Activated CD8-positive, alpha-beta memory T cell treated with anti-CD3 and anti-CD28 coated beads, Interleukin-2, amount 10 ng/mL, durations not matched to agents 7 days and 5 days (primary cell): ENCODE measurements around the gene WDR76. TPM values are rescaled to one million over a fixed set of nuclear protein-coding genes. Genes with fewer than 3 reads are reported as not detected.

Experiments
- ATAC-seq: fragments of 150-1000 bp; cut with Tn5 transposase; one replicate; pipeline ENCODE4 v1.10.0; 2021; ENCODE audit warnings: moderate library complexity
- CTCF ChIA-PET: fragments of 350-600 bp; sonication (Branson Sonifier 250); formaldehyde crosslinking; loops from one replicate; lab custom pipeline; 2021; ENCODE audit warnings: antibody characterized with exemption; lab: Charles Lee
- DNase-seq: peaks from one replicate; pipeline ENCODE4 v3.0.0-alpha.2; 2020
- H3K27ac Mint-ChIP-seq: one replicate; pipeline ENCODE4 v1.8.0; 2021; ENCODE audit warnings: mild to moderate bottlenecking, mixed read lengths
- H3K27me3 Mint-ChIP-seq: one replicate; pipeline ENCODE4 v1.8.0; 2021; ENCODE audit warnings: mixed read lengths
- H3K36me3 Mint-ChIP-seq: one replicate; pipeline ENCODE4 v1.8.0; 2021; ENCODE audit warnings: mild to moderate bottlenecking, mixed read lengths
- H3K4me1 Mint-ChIP-seq: one replicate; pipeline ENCODE4 v1.8.0; 2021; ENCODE audit warnings: mixed read lengths
- H3K4me3 Mint-ChIP-seq: one replicate; pipeline ENCODE4 v1.8.0; 2021; ENCODE audit warnings: mild to moderate bottlenecking, moderate library complexity, mixed read lengths
- H3K9me3 Mint-ChIP-seq: one replicate; pipeline ENCODE4 v1.8.0; 2022; ENCODE audit warnings: low read depth, mixed read lengths
- total RNA-seq, 2 experiments: library from RNA; stranded (reverse); gene quantifications; one replicate each; pipeline ENCODE4 v1.2.3, GENCODE V29; 2021

WDR76 gene
- 10 to 100 TPM; 79.7 to 91.1 TPM for total RNA-seq

- H3K9me3 Mint-ChIP-seq: no peaks in the 10 kb centered on the region
- peaks cover 36% of the 10 kb centered on the region for H3K36me3 Mint-ChIP-seq
- peaks cover 60% of the 10 kb centered on the region for H3K4me1 Mint-ChIP-seq
- no peaks in the 10 kb centered on the region for H3K27me3 Mint-ChIP-seq
- CTCF ChIA-PET: interaction anchor here (1.7 kb wide), 2 partner anchors 10 to 50 kb away, joined by 5 to 8 read pairs; partner anchors contain the start of gene ELL3
- peak within 1 kb of the TSS; percentile 98 for H3K4me3 Mint-ChIP-seq
- ATAC-seq (peak; percentile 77), DNase-seq (peak; percentile 90)
- H3K27ac Mint-ChIP-seq: peak within 1 kb of the TSS; percentile 98
Observed at GRCh38 chr15:43826508-43827341, at the start of gene WDR76. WDR76 (plus strand) TSS chr15:43827002; CDS start chr15:43827033, 31 bp downstream.

GRCh38 chr15:43777267-43777914, 49.4 kb upstream of the WDR76 start:
- peak; percentile 84 for DNase-seq
- peak overlapping the region; percentile 81 for H3K4me3 Mint-ChIP-seq
- peaks cover 23% of the 10 kb centered on the region for H3K27me3 Mint-ChIP-seq
- ATAC-seq: peak; percentile 77
- CTCF ChIA-PET: interaction anchor here (0.9 to 3.8 kb wide), 14 partner anchors 9 to 406 kb away, joined by 3 to 39 read pairs (median 4); partner anchors contain the start of genes HYPK, SERF2 and SERINC4
- no peaks in the 10 kb centered on the region for H3K9me3 Mint-ChIP-seq
- peaks cover 19% of the 10 kb centered on the region for H3K4me1 Mint-ChIP-seq
- H3K36me3 Mint-ChIP-seq: peaks cover 6% of the 10 kb centered on the region
- peak overlapping the region; percentile 80 for H3K27ac Mint-ChIP-seq

- H3K4me3 Mint-ChIP-seq: no peak overlapping the region
- no peak overlapping the region for H3K27ac Mint-ChIP-seq
- no peak for DNase-seq
- H3K9me3 Mint-ChIP-seq: no peaks in the 10 kb centered on the region
- CTCF ChIA-PET: no interaction called here
- H3K4me1 Mint-ChIP-seq: peaks cover 19% of the 10 kb centered on the region
- peaks cover 25% of the 10 kb centered on the region for H3K27me3 Mint-ChIP-seq
- H3K36me3 Mint-ChIP-seq: peaks cover 1% of the 10 kb centered on the region
- no peak for ATAC-seq
Observed at GRCh38 chr15:43779016-43779415, 47.8 kb upstream of the WDR76 start.

DNA sequence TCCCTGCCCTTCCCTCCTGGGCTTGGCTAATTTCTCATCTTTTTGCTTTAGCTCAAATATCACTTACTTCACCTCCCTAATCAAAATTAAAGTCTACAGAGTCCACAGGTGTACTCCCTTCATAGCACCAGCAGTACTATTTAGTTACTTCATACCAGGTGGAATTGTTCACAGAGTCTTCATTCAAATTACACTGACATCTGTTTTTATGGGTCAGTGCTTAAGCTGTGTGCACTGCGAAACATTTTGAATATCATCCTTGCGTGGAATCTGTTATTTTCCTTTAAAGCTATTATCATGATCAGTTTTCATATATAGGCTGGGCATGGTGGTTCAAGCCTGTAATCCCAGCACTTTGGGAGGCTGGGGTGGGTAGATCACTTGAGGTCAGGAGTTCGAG, 37.4 kb upstream of the WDR76 start:
- H3K27ac Mint-ChIP-seq: no peak overlapping the region
- H3K36me3 Mint-ChIP-seq: peaks cover 12% of the 10 kb centered on the region
- ATAC-seq (no peak), DNase-seq (no peak)
- H3K9me3 Mint-ChIP-seq: no peaks in the 10 kb centered on the region
- H3K27me3 Mint-ChIP-seq: no peaks in the 10 kb centered on the region
- H3K4me1 Mint-ChIP-seq: peaks cover 17% of the 10 kb centered on the region
- CTCF ChIA-PET: interaction anchor here (0.7 to 6.1 kb wide), 3 partner anchors 9 to 21 kb away, joined by 3 to 39 read pairs (median 3); partner anchors contain the start of gene ELL3
- no peak overlapping the region for H3K4me3 Mint-ChIP-seq

DNA sequence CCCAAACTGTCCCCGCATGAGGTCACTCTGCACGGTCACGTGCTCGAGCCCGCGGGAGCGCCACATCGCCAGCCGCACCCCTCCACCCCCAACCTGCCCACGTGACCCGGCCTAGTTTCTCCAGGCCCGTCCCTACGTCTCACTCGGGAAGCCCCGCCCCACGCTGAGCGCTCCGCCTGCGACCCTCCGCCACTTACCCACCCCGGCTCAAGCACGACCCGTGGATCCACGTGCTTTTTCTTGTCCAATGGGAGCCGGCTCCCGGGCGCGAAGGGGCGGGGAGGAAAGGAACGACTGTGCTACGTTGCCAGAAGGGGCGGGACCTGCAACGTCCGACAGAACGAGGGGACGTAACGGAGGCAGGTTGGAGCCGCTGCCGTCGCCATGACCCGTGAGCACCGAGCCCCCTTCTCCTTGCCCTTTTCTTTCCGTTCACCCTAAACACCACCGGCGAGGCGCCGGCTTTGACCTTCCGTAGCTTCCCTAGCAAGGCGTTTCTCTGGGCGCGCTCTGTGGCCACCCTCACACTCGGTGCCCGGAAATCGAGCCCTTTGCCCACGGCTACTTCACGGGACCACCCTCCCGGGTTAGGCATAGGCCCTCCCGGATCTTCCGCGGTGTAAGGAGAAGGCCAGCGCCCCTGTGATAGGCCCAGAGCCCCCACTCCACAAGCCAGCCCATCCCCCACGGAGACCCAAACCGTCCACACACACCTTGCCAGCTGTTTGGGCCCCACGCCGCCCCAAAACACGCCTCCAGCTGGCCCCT, 34.6 kb upstream of the WDR76 start, which contains the start of gene SERF2:
SERF2 (plus strand) TSS at position 328 of the 768 bp plus-strand sequence; CDS start at position 385, 57 bp downstream.
- Mint-ChIP-seq H3K9me3 (no peaks in the 10 kb centered on the region), H3K4me1 (peaks cover 36% of the 10 kb centered on the region), H3K36me3 (peaks cover 30% of the 10 kb centered on the region), H3K27ac (peak within 1 kb of the TSS; percentile 98), H3K27me3 (no peaks in the 10 kb centered on the region), H3K4me3 (peak within 1 kb of the TSS; percentile 98)
- DNase-seq: peak; percentile 100
- peak; percentile 96 for ATAC-seq
- CTCF ChIA-PET: interaction anchor here (0.9 to 6.1 kb wide), 3 partner anchors 16 to 39 kb away, joined by 3 to 39 read pairs (median 3); partner anchors contain the start of gene ELL3

- H3K9me3 Mint-ChIP-seq: no peaks in the 10 kb centered on the region
- ATAC-seq (no peak), DNase-seq (peak; percentile 53)
- no peaks in the 10 kb centered on the region for H3K27me3 Mint-ChIP-seq
- H3K36me3 Mint-ChIP-seq: peaks cover 30% of the 10 kb centered on the region
- H3K27ac Mint-ChIP-seq: peak overlapping the region; percentile 98
- peaks cover 36% of the 10 kb centered on the region for H3K4me1 Mint-ChIP-seq
- peak overlapping the region; percentile 98 for H3K4me3 Mint-ChIP-seq
- CTCF ChIA-PET: interaction anchor here (0.7 to 6.1 kb wide), 4 partner anchors 10 to 38 kb away, joined by 3 to 39 read pairs (median 3); partner anchors contain the start of gene ELL3
Observed at GRCh38 chr15:43792761-43793476, 33.9 kb upstream of the WDR76 start.

DNA sequence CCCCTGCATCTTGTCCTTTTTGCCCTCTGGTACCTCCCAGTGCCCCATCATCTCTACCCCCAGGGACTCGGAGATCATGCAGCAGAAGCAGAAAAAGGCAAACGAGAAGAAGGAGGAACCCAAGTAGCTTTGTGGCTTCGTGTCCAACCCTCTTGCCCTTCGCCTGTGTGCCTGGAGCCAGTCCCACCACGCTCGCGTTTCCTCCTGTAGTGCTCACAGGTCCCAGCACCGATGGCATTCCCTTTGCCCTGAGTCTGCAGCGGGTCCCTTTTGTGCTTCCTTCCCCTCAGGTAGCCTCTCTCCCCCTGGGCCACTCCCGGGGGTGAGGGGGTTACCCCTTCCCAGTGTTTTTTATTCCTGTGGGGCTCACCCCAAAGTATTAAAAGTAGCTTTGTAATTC, 33.2 kb upstream of the WDR76 start:
- DNase-seq (no peak), ATAC-seq (no peak)
- Mint-ChIP-seq H3K36me3 (peaks cover 35% of the 10 kb centered on the region), H3K27me3 (no peaks in the 10 kb centered on the region), H3K9me3 (no peaks in the 10 kb centered on the region), H3K27ac (peak overlapping the region; percentile 98), H3K4me1 (peaks cover 42% of the 10 kb centered on the region), H3K4me3 (peak overlapping the region; percentile 98)
- CTCF ChIA-PET: interaction anchor here (0.7 to 6.1 kb wide), 4 partner anchors 11 to 38 kb away, joined by 3 to 39 read pairs (median 3); partner anchors contain the start of gene ELL3

DNA sequence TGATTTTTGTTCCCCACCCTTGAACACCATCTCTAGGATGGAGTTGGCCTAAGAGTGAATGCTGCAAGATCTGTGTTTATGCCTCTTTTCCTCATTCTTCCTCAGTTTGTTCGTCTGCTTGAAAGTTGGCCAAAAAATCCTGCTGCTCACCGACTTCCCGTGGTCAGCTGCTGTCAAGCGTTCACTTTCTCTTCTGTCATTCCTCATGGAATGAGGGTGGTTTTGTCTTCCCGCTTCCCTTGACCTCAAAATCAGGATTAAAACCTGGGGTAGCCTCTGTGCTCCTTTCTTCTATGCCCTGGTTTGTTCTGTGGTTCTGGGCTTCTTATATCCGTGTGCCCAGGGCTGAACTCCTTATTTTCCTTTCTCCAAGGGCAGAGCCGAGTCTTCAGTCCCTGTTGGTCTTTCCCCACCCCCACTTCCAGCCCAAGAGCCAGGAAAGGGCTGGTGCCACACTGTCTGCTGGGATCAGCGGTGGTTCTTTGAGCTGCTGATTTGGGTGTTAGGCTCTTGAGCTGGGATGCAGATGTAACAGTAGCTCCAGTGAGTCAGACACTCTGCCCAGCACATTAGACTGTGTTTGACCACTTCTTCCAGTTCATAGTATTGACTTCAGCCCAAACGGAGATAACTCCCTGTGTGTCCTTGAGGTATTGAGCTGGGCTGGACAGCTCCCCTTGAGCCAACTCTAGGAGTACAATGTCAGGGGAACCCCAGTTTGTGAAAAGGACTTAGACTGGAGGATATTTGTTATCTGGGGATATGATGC, 32.3 kb upstream of the WDR76 start:
- Mint-ChIP-seq H3K9me3 (no peaks in the 10 kb centered on the region), H3K4me3 (peak overlapping the region; percentile 98), H3K27me3 (no peaks in the 10 kb centered on the region), H3K27ac (peak overlapping the region; percentile 43), H3K4me1 (peaks cover 47% of the 10 kb centered on the region), H3K36me3 (peaks cover 41% of the 10 kb centered on the region)
- no peak for ATAC-seq
- CTCF ChIA-PET: interaction anchor here (0.9 to 1.4 kb wide), 2 partner anchors 27 to 31 kb away, joined by 3 read pairs; no protein-coding TSS in a partner anchor
- no peak for DNase-seq

GRCh38 chr15:43795197-43795596, 31.6 kb upstream of the WDR76 start:
- H3K27me3 Mint-ChIP-seq: no peaks in the 10 kb centered on the region
- CTCF ChIA-PET: interaction anchor here (0.9 to 1.4 kb wide), 2 partner anchors 27 to 30 kb away, joined by 3 read pairs; no protein-coding TSS in a partner anchor
- no peak overlapping the region for H3K4me3 Mint-ChIP-seq
- peaks cover 48% of the 10 kb centered on the region for H3K36me3 Mint-ChIP-seq
- no peaks in the 10 kb centered on the region for H3K9me3 Mint-ChIP-seq
- H3K27ac Mint-ChIP-seq: no peak overlapping the region
- DNase-seq (no peak), ATAC-seq (no peak)
- H3K4me1 Mint-ChIP-seq: peaks cover 55% of the 10 kb centered on the region

DNA sequence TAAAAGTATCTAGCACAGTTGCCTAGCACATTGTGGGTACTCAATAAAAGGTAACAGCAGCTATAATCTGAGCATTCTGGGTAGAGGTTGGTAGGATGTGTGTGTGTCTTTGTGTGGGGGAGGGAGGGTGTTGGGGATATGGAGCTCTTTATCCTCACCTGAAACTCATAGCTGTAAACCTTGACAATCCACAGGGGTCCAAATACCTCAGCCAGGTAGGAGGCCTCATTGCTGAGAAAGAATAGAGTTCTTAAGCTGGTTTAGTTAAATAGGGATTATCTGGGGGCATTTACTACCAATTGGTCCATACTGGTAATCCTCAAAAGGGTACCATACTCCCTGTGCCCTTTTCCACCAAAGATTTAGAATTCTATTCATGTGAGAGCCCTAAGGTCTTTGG, 30.8 kb upstream of the WDR76 start:
- Mint-ChIP-seq H3K4me1 (peaks cover 60% of the 10 kb centered on the region), H3K27me3 (no peaks in the 10 kb centered on the region), H3K9me3 (no peaks in the 10 kb centered on the region), H3K27ac (no peak overlapping the region), H3K36me3 (peaks cover 52% of the 10 kb centered on the region), H3K4me3 (no peak overlapping the region)
- DNase-seq (no peak), ATAC-seq (no peak)
- CTCF ChIA-PET: interaction anchor here (1.4 kb wide), 1 partner anchor 26 kb away, joined by 3 read pairs; no protein-coding TSS in a partner anchor

- Mint-ChIP-seq H3K9me3 (no peaks in the 10 kb centered on the region), H3K4me1 (peaks cover 64% of the 10 kb centered on the region), H3K36me3 (peaks cover 58% of the 10 kb centered on the region), H3K4me3 (no peak overlapping the region), H3K27me3 (no peaks in the 10 kb centered on the region), H3K27ac (no peak overlapping the region)
- ATAC-seq (no peak), DNase-seq (no peak)
- CTCF ChIA-PET: interaction anchor here (1.6 kb wide), 1 partner anchor 27 kb away, joined by 4 read pairs; no protein-coding TSS in a partner anchor
Observed at GRCh38 chr15:43796566-43796965, 30.2 kb upstream of the WDR76 start.
